Right renal cortex interstitium (tissue), 3 donors: ENCODE results near the gene FASN. TPM values are rescaled to one million over a fixed set of nuclear protein-coding genes. Genes with fewer than 3 reads are reported as not detected.

Source experiments
- DNase-seq, 3 donors: peaks; one replicate each; pipeline ENCODE4 v3.0.0-alpha.2; 2013; ENCODE audit warnings: low read depth in 3 of 3, low spot score in 2 of 3
- polyA plus RNA-seq, 3 donors: library from polyadenylated mRNA; unstranded; fragments of 120-200 nt; gene quantifications; one replicate each; pipeline ENCODE4 v1.2.1, GENCODE V29; 2013; ENCODE audit not compliant: insufficient read length in 3 of 3

The FASN gene
- polyA plus RNA-seq, 3 donors, result 26.6 to 34.2 (median 26.6) TPM

DNA sequence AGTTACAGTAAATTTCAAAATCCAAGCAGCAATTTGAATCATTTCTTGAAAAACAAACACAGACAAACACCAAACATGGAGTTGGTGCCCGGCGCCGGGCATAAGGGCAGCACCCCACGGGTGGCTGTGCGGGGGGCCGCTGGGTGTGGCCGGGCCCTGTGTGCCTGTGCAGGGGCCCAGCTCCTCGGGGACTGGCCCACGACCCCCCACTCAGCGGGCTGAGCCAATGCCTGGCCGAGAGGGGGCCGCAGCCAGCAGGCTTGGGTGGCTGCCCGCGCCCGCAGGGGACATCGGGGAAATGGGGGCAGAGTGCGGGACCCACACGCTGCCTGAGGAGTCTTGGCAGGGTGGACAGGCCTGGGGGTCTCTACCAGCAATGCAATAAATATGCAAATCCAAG is 19.6 kb downstream of the FASN start:
- no peak for DNase-seq

DNA sequence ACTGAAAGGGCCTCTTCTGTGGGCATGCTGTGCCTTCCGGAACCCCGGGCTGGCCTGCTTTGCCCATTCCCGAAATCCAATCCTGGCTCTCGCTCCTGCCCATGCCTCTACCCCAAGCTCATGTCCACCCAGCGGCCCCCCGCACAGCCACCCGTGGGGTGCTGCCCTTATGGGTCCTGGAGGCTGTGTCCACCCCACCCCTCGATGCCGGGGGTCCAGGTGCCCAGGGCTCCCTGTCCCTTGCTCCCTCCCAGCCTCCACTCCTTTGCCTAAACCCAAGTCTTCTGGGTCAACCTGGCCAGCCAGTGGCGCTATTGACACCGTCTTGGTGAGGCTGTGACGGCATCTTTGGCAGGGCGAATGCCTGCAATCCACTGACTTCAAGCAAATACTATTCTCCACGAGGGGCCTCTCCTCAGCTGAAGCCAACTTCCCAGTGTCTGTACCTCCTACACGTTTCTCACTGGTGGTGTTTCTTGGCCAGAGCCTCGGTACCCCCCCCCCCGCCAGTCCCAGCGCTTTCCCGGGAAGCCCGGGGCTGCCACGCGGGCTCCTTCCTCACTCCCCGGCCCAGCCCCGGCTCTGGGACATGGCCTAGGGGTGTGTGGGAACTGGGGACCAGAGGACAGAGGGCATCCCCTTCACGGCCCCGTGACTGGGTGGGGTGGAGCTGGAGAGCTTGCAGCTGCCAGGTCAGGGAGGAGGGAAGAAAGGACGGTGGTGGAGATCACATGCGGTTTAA is 20.2 kb downstream of the FASN start:
- DNase-seq, result no peak

DNA sequence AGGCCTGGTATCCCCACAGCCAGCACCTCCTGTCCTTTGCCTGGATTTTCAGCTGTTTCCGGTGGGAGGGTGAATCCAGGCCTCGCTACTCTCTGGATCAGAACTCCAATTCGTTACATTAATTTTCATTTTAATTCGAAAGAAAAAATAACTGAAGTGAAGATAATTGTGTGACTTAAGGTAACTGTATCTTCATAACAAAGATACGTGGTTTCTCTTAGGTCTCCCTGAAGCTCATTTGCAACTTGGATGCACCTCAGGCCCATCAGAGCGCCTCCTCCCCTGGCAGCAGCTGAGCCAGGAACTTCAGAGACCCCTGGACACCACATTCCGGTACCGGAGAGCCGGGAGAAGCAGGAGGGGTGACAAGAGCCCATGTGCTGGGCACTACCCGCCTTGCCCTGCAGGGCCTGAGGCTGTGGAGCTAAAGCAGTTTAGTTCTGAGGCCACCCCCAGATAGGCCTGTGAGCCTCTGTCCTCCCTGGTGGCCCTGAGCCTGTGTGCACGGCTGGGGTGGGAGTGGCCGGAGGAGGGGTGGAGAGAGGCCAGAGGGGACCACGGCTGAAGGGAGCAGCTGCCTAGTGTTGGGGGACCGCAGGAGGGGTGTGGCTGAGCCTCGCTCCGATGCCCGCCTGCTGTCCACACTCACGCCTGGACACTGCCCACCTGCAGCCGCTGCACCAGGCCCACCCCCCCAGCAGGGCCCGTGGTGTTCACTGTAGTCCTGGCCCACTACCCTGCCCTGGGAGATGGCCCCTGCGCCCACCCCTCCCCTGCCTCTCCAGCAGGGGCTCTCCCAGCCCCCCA is 21.0 kb downstream of the FASN start:
- DNase-seq, result no peak

DNA sequence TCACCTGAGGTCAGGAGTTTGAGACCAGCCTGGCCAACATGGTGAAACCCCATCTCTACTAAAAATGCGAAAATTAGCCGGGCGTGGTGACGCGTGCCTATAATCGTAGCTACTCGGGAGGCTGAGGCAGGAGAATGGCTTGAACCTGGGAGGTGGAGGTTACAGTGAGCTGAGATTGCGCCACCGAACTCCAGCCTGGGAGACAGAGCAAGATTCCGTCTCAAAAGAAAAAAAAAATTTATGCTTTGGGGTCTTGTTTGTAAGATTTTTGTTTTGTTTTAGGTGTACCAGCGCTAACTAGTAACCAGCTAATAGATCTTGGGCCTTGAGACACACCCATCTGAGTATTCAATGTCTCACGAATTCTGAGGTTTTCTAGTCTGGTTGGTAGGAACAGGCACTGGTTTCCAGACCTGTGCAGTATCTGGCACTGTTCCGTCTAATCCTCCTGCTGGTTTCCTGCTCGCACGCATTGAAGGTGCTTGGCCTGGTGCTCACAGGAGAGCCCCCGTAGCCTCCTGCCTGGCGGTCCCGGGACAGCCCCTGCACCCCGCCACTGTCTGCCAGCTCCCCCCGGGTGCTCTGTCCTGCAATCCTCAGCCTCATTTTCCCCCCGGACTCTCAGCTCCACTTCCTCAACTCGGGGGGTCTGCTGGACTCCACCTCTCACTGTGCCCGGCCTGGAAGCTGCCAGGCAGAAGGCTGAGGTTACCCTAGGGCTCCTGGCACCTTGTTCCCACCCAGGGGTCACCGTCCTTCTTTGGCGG is 21.8 kb downstream of the FASN start:
- DNase-seq, result no peak

DNA sequence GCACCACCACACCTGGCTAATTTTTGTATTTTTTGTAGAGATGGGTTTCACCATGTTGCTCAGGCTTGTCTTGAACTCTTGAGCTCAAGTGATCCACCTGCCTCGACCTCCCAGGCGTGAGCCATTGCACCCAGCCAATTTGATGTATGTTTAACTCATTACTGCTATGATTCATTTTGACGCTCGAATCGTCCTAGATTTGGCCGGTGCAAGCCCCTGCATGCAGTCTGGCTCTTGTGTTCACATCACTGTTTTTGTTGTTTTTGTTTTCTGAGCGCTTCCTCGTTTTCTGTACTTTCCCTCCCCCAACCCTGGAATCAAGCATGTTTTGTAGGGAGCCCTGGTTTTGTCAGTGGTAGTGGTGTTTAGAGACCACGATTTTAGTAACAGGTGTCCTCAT is 24.6 kb downstream of the FASN start:
- no peak for DNase-seq

DNA sequence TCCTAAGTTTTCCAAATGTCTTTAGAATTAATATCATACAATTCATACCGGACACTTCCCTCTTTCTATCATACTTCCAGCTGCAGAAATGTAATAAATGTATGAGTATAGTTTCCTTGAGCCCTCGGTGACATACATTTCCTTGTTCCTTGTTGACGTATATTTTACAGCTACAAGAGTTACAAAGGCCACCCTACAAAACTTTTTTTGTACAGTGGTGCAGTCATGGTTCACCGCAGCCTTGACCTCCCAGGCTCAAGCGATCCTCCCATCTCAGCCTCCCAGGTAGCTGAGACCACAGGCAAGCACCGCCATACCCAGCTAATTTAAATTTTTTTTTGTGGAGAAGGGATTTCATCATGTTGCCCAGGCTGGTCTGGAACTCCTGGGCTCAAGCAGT is 25.2 kb downstream of the FASN start:
- DNase-seq, result no peak

DNA sequence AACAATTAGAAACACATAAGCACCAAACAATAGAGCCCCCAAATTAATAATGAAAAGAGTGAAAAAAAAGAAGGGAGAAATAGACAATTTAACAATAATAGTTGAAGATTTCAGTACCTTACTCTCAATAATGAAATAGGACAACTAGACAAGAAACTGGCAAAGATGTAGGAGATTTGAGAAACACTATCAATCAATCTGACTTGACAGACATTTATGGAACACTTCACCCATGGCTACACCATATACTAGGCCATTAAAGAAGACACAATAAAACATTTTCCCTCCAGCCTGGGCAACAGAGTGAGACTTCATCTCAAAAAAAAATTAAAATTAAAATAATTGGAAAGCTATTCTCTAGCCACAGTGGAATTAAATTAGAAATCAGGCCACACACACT is 27.4 kb downstream of the FASN start:
- no peak for DNase-seq

DNA sequence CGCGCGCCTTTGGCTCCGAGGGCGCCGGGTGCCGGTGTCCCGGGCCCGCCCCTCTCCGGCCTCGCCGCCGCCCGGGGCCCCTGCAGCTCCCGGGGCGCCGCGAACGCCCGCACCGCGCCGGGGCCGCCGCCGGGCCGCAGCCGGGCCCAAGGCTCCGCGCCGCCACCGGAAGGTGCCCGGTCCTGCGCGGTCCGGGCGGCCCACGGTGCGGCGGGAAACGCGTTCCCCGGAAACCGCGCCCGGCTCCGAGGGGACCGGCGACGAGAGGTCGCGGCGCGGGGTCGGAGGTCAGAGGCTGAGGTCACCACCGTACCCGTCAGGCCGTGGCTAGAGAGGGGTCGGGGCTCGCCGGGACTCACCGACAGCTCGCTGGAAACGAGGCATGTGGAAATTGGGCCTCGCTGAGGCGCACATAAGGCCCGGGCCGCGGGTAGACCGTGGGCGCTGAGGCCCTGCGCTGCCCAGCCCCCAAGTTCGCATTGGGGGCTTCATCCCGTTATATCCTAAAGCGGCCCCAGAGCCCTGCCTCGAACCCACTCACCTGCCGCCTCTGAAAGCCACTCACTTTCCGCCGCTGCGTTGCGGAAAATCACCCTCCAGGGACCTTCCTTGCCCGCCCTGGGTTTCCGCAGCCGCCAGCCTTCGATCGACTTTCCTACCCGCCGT is 32.3 kb downstream of the FASN start, which contains the start of gene DUS1L:
TSS of gene DUS1L (minus strand) at position 167 of the 666 bp plus-strand sequence. CDS start 745 bp downstream, outside the sequence.
- DNase-seq, result peak in 2 of 3 donors; percentile 15 to 16

DNA sequence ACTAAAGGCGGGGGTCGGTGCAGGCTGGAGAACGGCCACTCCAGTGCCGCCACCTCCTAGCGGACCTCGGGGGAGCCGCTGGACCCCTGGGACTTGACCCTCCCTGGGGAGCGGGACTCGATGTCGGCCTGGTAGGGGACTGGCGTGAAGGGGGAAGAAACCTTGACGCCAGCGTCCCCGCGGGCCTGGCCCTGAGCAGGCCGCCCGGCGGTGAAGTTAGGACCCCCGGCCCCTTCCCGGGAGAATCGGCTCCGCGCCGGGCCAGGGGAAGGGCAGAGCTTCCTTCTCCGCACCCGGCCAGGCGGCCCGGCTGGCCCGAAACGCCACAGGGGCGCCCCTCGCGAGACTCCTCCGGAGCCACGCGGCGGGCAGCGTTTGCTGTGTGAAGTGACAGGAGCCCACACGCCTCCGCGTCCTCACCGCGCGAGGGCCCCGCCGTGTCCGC is 32.8 kb downstream of the FASN start:
- DNase-seq, result no peak

DNA sequence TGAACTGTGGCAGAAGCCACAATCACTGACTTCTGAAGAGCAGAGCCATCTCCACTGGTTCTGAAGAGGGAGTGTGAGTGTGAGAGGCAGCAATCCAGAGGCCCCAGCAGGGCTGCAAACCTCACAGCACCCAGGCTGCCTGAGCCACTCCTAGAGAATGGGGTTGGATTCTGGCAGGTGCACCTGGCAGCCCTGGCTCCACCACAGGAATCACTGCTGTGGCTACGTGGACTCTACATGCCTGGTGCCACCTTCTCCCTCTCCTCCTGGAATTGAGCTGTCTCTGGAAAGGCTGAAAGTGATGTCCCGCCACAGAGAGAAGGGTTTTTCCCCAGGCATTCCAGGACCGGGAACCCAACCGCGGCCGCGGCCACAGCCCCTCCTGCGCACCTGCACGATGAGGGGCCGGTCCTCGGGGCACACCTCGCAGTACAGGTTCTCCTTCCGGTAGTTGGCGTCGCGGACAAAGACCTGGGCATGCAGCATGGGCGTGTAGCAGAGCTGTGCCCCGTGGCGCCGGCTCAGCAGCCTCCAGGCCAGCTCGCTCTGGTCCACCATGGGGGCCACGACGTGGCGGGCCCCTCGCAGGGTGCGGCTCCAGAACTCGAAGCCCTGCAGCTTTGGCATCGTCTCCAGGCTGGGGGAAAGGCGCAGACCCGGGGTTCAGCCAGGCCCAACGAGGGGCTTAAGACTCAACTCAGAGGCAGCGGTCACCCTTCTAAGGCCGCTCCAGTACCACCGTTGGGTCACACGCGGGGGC is 33.4 kb downstream of the FASN start:
- DNase-seq, result no peak

DNA sequence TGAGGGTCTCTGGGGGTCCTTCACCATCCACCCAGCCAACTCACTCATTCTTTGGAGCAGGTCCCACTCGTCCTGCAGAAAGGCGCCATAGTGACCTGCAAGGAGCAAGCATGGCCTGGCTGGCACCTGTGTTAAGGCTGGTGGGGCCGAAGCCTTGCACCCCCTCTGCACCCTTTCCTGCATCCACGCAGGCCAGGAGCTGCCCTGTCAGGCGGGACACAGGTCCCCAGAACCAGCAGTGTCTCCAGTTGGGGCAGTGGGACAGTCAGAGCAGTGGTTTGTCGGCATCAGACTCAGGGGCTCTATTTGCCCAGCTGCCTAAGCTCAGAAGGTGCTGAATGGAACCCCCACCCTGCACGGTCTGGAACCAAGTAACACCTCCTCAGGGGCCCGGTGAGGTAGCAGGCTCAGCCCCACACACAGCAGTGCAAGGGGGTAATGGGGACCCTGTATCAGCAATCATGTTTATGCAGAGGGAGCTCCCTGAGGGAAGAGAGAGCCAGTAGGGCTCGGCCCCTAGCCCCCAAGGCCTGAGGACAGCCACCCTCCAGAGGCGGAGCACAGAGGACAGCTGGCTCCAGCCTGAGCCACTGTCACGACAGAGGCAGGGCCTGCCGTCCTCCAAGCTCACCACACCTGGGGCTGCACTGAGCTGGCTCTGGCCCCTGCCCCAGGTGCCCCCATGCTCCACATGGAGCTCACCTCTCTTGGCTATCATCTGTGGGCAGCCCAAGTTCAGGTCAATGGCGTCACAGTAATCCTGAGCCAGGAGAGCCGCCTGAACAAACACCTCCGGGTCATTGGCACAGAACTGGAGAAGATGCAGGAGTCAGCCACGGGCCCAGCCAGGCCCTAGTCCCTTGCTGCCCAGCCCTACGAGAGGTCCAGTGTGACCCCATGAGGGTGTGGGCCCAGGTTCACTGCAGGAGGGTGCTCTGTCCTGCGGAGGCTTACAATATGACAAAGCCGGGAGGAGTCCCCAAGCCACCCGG is 34.3 kb downstream of the FASN start:
- no peak for DNase-seq

DNA sequence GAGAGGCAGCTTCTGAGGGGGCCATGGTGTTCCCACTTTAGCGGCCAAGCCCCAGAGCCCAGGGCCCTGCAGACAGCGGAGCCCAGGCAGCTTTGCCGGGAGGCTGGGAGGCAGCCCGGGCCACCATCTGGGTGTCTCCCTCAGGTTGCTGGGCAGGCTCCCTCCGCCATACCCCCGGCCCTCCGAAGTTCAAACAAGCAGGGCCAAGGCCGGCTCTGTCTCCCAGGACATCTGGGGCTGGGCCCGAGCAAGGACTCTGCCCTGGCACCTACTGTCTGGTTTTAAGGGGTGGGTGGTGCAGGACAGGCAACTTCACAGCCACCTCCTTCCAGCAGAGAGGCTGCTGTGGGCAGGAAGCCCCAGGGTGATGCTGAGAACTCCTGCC is 35.1 kb downstream of the FASN start:
- DNase-seq, result no peak

DNA sequence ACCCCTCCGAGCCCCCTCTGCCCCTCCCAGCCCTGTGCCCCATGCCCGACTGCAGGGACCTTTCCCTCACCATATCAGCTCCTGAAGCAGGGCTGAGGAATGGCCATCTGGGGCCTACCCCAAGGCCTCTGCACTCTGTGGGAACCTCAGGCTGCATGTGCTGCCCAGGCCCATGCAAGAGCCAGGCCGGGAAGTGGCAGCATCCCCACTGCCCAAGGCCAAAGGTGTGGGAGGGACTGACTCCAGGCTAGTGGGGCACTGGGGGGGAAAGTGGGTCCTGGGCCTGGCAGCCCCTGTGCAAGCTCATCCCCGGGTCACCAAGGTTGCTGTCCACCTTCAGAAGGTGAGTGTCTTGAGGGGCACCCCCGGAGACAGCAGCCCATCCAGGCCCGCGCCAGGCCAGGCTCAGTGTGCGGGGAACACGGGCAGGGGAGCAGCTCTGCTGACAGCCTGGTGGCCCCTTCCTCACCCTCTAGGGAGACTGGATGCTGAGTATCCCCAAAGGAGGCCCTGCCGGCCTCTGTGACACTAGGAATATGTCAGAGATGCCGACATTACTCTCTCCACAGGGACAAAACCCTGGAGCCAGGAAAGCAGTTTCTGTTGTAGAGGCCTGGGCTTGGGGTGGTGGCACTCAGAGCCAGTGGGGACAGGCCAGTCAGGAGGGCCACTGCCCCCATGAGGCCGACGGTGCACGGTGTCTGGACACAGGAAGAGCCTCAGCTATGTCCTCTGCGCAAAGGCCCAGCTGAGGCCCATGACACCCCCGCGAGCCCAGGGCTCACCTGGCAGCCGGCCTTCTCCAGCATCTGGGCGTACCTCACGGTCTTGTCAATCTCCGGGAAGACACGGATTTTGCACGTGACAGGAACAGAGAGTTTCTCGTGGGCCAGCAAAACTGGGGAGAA is 35.7 kb downstream of the FASN start:
- no peak for DNase-seq

DNA sequence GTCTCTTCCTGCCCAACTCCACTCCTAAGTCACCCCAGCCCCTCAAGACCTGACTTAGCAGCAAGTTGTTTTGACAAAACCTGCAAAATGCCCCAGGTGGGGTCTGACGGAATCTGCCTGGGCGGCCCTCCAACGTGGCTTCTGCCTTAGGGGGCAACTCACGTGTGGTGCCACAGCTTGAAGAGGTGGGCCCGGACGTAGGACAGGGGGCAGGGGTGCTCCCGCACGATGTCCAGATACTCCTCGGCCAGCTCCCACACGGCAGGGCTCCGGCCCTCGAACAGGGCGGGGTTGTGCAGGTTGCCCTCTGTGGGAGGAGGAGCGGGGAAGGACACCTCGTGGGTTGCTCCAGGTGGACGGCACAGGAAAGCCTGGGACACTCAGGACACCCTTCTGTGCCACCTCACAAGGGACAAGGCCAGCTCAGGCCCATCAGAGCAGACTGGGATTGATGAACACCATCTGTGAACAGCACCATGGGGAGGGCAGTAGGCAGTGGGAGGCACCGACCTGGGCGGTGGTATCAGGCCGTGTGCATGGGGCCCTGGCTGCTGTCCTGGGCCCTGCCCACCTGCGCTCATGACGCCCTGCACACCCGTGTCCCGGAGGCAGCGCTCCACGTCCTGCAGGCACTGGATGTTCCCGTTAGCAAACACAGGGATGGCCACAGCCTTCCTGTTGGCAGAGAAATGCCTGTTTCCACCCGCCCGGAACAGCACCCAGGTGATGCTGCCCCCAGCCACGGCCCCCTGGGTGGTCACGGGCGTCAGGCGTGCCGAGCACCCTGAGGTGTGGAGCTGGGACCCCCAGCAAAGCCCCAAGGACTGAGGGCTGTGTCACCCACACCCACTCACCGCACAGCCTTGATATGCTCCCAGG is 36.8 kb downstream of the FASN start:
- DNase-seq, result no peak

DNA sequence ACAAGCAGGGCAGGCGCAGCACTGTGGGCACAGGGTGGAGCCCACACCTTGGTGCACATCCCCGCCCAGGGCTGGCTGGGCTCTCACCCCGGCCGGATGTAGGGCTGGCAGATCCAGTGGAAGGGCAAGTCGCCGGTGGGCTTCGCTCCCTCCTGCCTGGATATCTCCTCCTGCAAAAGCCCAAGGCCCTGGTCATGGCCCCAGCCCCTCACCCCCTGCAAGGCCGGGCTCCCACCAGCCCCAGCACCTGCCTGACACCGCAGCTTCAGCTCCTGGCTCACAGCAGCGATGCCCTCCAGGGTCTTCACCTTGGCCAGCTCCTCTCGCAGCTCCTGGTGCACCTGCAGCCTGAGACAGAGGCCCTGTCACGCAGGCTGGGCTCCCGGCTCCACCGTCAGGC is 37.4 kb downstream of the FASN start:
- no peak for DNase-seq

DNA sequence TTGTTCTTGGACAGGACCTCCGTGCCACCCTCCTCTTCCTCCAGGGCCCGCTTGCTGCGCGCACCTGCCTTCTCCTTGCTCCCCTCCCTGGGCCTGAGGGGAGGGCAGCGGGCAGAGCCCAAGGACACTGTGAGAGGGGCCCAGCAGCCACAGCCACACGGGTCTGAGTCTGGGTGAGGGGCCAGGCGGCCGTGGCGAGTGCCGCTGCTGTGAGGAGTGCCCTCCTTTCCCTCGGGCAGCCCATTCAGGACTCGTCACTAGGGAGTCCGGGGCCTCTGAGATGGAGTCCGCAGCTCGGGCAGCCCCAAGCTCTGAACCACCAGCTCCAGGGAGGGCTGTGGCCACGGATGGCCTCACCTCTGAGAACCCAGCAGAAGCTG is 38.0 kb downstream of the FASN start:
- DNase-seq, result no peak
